GM12891 (cell line): ENCODE data around the gene TSPAN18. TPM values are rescaled to one million over a fixed set of nuclear protein-coding genes. Genes with fewer than 3 reads are reported as not detected.

Experiments used
- DNase-seq: peaks from one replicate; pipeline ENCODE4 v3.0.0; 2011; ENCODE audit warnings: low spot score; ENCODE audit not compliant: insufficient read length
- FAIRE-seq: peaks from 2 replicates; lab custom pipeline; 2011; peaks lifted over from hg19 to GRCh38; lab: Jason Lieb, UNC
- PAX5 ChIP-seq: IDR thresholded peaks from 2 replicates; pipeline ENCODE4 v1.6.1; 2011; ENCODE audit warnings: low read length, moderate library complexity, mild to moderate bottlenecking; ENCODE audit not compliant: insufficient read depth, severe bottlenecking
- POLR2A ChIP-seq: IDR thresholded peaks from 2 replicates; pipeline ENCODE4 v1.6.1; 2011; ENCODE audit warnings: low read depth, low read length, control low read depth
- POLR2AphosphoS5 ChIP-seq: IDR thresholded peaks from 2 replicates; pipeline ENCODE4 v1.6.1; 2011; ENCODE audit warnings: low read depth, low read length, control low read depth
- POU2F2 ChIP-seq: IDR thresholded peaks from 2 replicates; pipeline ENCODE4 v1.6.1; 2011; ENCODE audit warnings: low read depth, mild to moderate bottlenecking, control low read depth, low read length, moderate library complexity
- SPI1 ChIP-seq: IDR thresholded peaks from 2 replicates; pipeline ENCODE4 v1.6.1; 2011; ENCODE audit warnings: low read depth, low read length, control low read depth
- TAF1 ChIP-seq: IDR thresholded peaks from 2 replicates; pipeline ENCODE4 v1.6.1; 2011; ENCODE audit warnings: low read depth, low read length, control low read depth
- polyA plus RNA-seq: library from polyadenylated mRNA; unstranded; fragments of >200 nt; gene quantifications from one replicate; pipeline ENCODE4 v1.2.1, GENCODE V29; 2012; ENCODE audit warnings: low read depth, missing spikeins, inconsistent platforms; ENCODE audit not compliant: missing spikeins

Gene TSPAN18
- polyA plus RNA-seq: 1.1 TPM

- FAIRE-seq: peak; percentile 85
- DNase-seq: peak; percentile 73
These were observed at the start of gene TSPAN18 for GRCh38 chr11:44726283-44727113. TSS of gene TSPAN18 (plus strand) at chr11:44726962. CDS start at chr11:44906417, 179,455 bp downstream.

GRCh38 chr11:44680982-44681597, 45.7 kb upstream of the TSPAN18 start:
- no peak for DNase-seq
- no peak for FAIRE-seq
- TF ChIP-seq TAF1 (no peak), SPI1 (no peak), PAX5 (no peak)

More at GRCh38 chr11:44726283-44727113, at the start of gene TSPAN18:
- 0 out of 2 replicates have a peak, but pooled peaks have one; percentile 8 for TF ChIP-seq SPI1
- peak; percentile 68; the same call in 1 of the 2 replicates for TF ChIP-seq POU2F2
- no peak for TF ChIP-seq PAX5
- no peak for TF ChIP-seq POLR2A
- TF ChIP-seq TAF1: no peak
- TF ChIP-seq POLR2AphosphoS5: no peak

DNA sequence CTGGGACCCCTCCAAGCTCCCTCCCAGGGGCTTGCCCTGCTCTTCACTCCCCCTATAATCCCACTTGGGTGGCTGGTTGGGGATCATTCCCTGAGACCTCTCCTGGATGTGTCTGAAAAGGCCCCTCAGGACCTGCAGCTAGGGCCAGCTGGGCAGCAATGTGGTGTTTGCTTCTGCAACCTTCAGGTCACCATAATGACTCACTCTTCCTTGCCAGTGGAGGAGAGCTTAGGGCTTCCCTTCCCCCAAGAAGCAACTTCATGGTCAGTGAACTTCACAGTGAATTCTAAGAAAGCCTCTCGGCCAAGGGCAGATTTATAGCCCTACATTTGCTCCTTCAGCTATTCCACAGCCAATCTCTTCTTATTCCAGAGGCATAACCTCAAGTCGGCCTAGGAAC, 45.1 kb upstream of the TSPAN18 start:
- no peak for FAIRE-seq
- TF ChIP-seq POU2F2: no peak
- no peak for TF ChIP-seq SPI1
- no peak for TF ChIP-seq POLR2AphosphoS5
- TF ChIP-seq TAF1: no peak
- no peak for TF ChIP-seq PAX5
- no peak for TF ChIP-seq POLR2A
- no peak for DNase-seq

- DNase-seq: no peak
- TF ChIP-seq TAF1 (no peak), POU2F2 (no peak), SPI1 (no peak), POLR2A (no peak), PAX5 (no peak), POLR2AphosphoS5 (no peak)
- no peak for FAIRE-seq
These were observed 41.9 kb upstream of the TSPAN18 start for GRCh38 chr11:44684859-44685281.

- DNase-seq (no peak), FAIRE-seq (no peak)
- TF ChIP-seq SPI1 (peak; percentile 50; the same call in 1 of the 2 replicates), PAX5 (no peak)
These were observed 39.4 kb upstream of the TSPAN18 start for GRCh38 chr11:44687388-44687787.

DNA sequence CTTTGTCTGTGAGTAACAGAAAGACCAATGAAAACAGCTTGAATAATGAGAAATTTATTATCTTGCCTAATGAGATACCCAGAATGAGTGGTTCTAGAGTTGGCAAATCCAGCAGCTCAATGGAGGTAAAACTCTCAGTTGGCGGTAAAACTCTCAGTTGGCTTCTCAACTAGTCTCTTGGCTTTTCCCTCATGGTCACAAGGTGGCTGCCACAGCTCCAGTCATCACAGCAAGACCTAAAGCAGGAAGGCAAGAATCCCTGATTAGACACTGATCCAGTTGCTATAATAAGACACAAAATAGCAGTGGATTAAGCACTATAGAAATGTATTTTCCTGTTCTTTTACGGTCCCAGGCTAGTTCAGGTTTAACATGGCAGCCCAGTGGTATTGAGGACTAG, 37.5 kb upstream of the TSPAN18 start:
- DNase-seq: no peak
- no peak for FAIRE-seq
- TF ChIP-seq SPI1 (no peak), PAX5 (no peak), POU2F2 (no peak), POLR2A (no peak)

DNA sequence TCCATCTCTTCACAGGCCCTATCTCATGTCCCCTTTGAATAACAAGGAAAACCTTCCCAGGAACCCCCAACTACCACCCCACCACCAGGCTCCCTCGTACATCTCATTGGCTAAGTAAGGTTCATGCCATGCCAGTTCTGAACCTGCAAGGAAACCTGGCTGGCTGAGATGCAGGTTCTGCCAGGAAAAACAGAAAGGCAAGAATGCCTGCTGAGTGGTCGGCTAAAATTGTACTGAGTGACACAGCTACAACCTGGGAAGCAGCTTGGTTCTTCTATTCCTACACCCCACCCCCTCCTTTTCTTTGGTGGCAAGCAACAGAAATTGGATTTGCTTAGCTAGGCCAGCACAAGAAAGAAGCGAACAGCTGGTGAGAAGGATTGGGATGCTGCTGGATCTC, 36.1 kb upstream of the TSPAN18 start:
- no peak for DNase-seq
- TF ChIP-seq POU2F2: no peak
- no peak for TF ChIP-seq POLR2AphosphoS5
- no peak for TF ChIP-seq SPI1
- no peak for TF ChIP-seq TAF1
- TF ChIP-seq POLR2A: no peak
- FAIRE-seq: no peak

DNA sequence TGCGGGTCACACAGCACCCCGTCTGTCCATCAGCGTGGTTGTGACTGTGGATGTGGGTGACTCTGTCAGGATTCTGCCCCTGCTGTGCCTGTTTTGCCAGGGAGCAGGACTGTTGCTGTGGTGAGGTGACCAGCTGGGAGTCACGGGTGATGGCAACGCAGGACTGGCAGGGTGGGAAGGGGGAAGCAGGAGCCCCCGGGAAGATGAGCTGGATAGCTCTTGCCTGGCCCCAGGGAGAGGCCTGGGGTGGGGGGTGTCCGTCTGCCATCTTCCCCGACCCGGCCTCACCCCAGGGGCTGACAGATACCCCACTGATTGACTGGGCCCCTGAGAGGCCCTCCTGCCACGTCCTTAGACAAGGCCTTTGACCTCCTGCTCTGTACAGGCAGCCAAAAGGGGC, 34.3 kb upstream of the TSPAN18 start:
- FAIRE-seq (no peak), DNase-seq (no peak)
- TF ChIP-seq POLR2A: no peak
- no peak for TF ChIP-seq POLR2AphosphoS5
- TF ChIP-seq SPI1: no peak
- TF ChIP-seq PAX5: no peak
- no peak for TF ChIP-seq TAF1
- TF ChIP-seq POU2F2: no peak

- no peak for TF ChIP-seq POLR2A
- no peak for TF ChIP-seq SPI1
- no peak for TF ChIP-seq POU2F2
- TF ChIP-seq PAX5: no peak
- no peak for TF ChIP-seq TAF1
- no peak for TF ChIP-seq POLR2AphosphoS5
- no peak for FAIRE-seq
These were observed 33.1 kb upstream of the TSPAN18 start for GRCh38 chr11:44693654-44694119.

GRCh38 chr11:44694443-44694842, 32.3 kb upstream of the TSPAN18 start:
- DNase-seq (no peak), FAIRE-seq (peak; percentile 9)
- no peak for TF ChIP-seq POLR2AphosphoS5
- peak; percentile 16; the same call in 1 of the 2 replicates for TF ChIP-seq POU2F2

More at GRCh38 chr11:44693654-44694119, 33.1 kb upstream of the TSPAN18 start:
- DNase-seq: no peak
